Mucosa of descending colon (tissue), 3 donors: ENCODE measurements around the gene EZR. TPM values are rescaled to one million over a fixed set of nuclear protein-coding genes. Genes with fewer than 3 reads are reported as not detected.

ENCODE experiments used
- ATAC-seq: fragments of 200-7000 bp; cut with Tn5 transposase; one replicate; pipeline ENCODE4 v1.9.1; 2020; ENCODE audit warnings: mild to moderate bottlenecking, moderate library complexity
- DNase-seq, 3 donors: peaks; one replicate each; pipeline ENCODE4 v3.0.0-alpha.2; 2020
- H3K36me3 ChIP-seq: fragments of 200-600 bp; one replicate; pipeline ENCODE4 v1.8.0; 2021; ENCODE audit warnings: low read depth, mild to moderate bottlenecking
- H3K4me1 ChIP-seq: fragments of 200-600 bp; one replicate; pipeline ENCODE4 v1.8.0; 2021; ENCODE audit warnings: low read depth, mild to moderate bottlenecking
- H3K4me3 ChIP-seq: fragments of 200-600 bp; one replicate; pipeline ENCODE4 v1.8.0; 2021; ENCODE audit warnings: mild to moderate bottlenecking
- H3K9me3 ChIP-seq: fragments of 200-600 bp; one replicate; pipeline ENCODE4 v1.8.0; 2021; ENCODE audit warnings: mild to moderate bottlenecking
- intact Hi-C, 2 donors: fragments of 100-400 bp; cut with DNase I in 1 of 2; cut with micrococcal nuclease in 1 of 2; formaldehyde crosslinking; loops; one replicate each; pipeline versions ENCODE4 v1.11.0 to v1.11.1; 2022; cut with DNase I, micrococcal nuclease
- total RNA-seq, 3 donors: library from RNA; stranded (reverse); fragmentation: NEBNext Ultra II Directional in 2 of 3; extraction: Animal tissue kit (Norgen Biotek cat#: 25700) in 2 of 3; gene quantifications; one replicate each; pipeline versions ENCODE4 v1.2.1 to v1.2.4, GENCODE V29; 2021 to 2023
- TF ChIP-seq, protein P1 (sequence below): fragments of 200-600 bp; IDR thresholded peaks from one replicate; pipeline ENCODE4 v1.8.0; 2022; ENCODE audit warnings: antibody characterized with exemption, mild to moderate bottlenecking
- donor health status: DM: no; HTN: no; CAD: no; lungs with moderate emphysema.
- donor health status: DM: no; HTN: no; CAD: no.
- donor health status: DM: no; HTN: yes; CAD: no.

Gene EZR
- total RNA-seq, 3 donors from 2014 or later, result 220 to 421 (median 334) TPM

DNA sequence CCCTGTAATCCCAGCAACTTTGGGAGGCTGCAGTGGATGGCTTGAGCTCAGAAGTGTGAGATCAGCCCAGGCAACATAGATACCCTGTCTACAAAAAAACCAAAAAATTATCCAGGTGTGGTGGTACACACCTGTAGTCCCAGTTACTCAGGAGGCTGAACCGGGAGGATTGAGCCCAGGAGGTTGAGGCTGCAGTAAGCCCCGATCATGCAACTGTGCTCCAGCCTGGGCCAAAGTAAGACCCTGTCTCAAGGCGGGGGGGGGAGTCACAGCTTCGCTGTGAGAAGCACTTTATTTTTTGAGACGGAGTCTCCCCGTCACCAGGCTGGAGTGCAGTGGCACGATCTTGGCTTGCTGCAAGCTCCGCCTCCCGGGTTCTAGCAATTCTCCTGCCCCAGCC is 54.2 kb downstream of the EZR start:
- H3K9me3 ChIP-seq, result no peaks in the 10 kb centered on the region
- no peak overlapping the region for H3K4me3 ChIP-seq
- DNase-seq (no peak), ATAC-seq (no peak)
- peaks cover 9% of the 10 kb centered on the region for H3K36me3 ChIP-seq
- TF ChIP-seq, protein P1, sequence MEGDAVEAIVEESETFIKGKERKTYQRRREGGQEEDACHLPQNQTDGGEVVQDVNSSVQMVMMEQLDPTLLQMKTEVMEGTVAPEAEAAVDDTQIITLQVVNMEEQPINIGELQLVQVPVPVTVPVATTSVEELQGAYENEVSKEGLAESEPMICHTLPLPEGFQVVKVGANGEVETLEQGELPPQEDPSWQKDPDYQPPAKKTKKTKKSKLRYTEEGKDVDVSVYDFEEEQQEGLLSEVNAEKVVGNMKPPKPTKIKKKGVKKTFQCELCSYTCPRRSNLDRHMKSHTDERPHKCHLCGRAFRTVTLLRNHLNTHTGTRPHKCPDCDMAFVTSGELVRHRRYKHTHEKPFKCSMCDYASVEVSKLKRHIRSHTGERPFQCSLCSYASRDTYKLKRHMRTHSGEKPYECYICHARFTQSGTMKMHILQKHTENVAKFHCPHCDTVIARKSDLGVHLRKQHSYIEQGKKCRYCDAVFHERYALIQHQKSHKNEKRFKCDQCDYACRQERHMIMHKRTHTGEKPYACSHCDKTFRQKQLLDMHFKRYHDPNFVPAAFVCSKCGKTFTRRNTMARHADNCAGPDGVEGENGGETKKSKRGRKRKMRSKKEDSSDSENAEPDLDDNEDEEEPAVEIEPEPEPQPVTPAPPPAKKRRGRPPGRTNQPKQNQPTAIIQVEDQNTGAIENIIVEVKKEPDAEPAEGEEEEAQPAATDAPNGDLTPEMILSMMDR, result no peak
- intact Hi-C loops, result no loop called here
- no peaks in the 10 kb centered on the region for H3K4me1 ChIP-seq

DNA sequence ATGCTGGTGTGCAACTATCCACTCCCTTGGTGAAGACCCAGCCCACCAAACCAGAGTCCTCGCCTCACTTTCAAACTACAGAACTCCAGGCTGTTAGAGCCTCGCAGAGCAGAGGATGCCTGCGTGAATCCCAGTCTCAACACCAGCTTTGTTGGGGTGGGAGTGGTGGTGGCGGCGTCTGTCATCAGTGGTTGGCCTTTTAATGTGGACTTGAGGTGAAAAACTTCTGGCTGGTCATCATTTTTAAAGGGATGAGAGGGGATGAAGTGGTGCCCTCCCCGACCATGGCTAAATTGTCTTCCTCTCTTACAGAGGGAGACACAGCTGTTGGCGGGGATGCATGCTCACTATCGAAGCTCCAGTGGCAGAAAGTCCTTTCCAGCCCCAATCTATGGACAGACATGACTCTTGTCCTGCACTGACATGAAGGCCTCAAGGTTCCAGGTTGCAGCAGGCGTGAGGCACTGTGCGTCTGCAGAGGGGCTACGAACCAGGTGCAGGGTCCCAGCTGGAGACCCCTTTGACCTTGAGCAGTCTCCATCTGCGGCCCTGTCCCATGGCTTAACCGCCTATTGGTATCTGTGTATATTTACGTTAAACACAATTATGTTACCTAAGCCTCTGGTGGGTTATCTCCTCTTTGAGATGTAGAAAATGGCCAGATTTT is 54.9 kb downstream of the EZR start:
- DNase-seq (no peak), ATAC-seq (peak; percentile 2)
- no peaks in the 10 kb centered on the region for H3K9me3 ChIP-seq
- H3K4me3 ChIP-seq, result no peak overlapping the region
- TF ChIP-seq, protein P1, result no peak
- H3K4me1 ChIP-seq, result no peaks in the 10 kb centered on the region
- H3K36me3 ChIP-seq, result peaks cover 9% of the 10 kb centered on the region
- intact Hi-C loops, result no loop called here

DNA sequence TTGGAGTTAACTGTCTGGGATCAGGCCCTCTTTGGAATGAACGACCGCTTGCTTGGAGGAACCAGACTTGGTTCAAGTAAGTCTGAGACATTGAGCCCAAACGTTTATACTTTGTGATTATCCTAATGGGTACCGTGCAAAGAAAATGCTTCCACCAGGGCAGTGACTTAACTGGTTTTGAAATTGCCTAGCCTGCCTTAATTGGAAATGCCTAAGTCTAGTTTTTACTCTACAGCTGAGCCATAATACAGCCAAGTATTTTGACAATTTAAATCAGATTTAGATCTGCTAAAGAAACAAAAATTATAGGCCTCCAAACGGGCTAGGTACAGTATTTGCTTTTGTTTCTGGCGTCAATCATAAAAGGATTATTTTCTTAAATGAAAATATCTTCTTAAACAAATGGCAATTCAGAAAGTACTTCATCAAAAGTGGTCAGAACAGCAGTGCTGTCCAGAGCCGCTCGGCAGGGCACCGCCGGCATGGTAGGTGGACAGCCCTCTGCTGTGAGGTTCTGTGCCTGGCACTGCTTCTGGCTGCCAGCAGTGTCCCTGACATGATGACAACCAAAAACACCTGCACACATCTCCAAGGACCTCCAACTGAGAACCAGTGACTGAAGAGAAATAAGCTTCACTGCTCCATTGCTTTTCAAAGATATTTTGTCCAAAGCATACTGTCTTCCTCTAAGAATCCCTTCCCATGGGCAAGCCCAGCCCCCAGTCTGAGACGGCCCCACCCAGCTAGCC is 55.6 kb downstream of the EZR start:
- no peaks in the 10 kb centered on the region for H3K4me1 ChIP-seq
- H3K9me3 ChIP-seq, result no peaks in the 10 kb centered on the region
- H3K36me3 ChIP-seq, result peaks cover 9% of the 10 kb centered on the region
- intact Hi-C loops, result no loop called here
- ATAC-seq (peak; percentile 2), DNase-seq (no peak)
- TF ChIP-seq, protein P1, result no peak
- no peak overlapping the region for H3K4me3 ChIP-seq

DNA sequence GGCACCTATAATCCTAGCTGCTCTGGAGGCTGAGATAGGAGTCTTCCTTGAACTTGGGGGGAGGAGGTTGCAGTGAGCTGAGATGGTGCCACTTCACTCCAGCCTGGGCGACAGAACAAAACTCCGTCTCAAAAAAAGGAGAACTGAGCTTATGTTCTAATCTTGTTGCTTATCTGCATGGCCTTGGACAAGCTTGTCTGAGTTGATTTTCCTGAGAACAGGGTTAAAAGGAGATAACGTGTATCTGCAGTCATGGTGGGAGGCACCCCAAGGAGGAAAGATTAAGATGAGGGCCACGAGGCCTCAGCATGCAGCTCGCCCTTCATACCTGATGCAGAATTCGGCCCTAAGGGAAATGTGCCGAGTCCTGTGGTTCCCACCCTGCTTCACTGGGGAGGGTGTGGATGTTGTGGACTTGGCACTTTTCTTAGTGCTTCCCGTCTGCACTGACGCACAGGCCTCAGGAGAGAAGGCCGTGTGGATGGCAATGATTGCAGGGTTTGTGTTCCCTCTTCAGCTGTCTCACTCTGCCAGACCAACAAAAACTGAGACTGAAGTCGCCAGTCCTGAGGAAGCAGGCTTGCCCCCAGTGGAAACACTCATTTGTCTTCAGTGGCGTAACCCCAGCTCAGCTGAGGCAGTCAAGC is 56.3 kb downstream of the EZR start:
- no peaks in the 10 kb centered on the region for H3K4me1 ChIP-seq
- DNase-seq (no peak), ATAC-seq (peak; percentile 25)
- intact Hi-C loops, result no loop called here
- H3K4me3 ChIP-seq, result no peak overlapping the region
- TF ChIP-seq, protein P1, result no peak
- peaks cover 4% of the 10 kb centered on the region for H3K36me3 ChIP-seq
- H3K9me3 ChIP-seq, result no peaks in the 10 kb centered on the region

DNA sequence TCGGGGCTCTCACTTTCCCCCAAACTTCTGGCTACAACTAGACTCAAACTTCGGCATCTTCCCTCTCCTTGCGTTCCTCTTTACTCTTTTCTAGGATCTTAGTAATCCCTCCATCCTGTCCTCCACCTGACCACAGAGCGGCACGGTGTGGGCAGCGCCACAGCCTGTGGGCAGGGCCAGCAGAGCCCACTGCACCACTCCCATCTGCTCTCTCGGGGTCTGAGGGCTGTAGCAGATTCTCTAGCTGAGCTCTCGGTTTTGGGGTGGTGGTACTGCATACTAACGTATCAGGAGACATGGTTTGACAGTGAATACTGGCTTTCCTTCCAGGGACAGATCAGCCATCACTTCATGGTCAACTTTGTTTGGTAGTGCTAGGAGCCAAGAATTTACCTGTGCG is 57.4 kb downstream of the EZR start:
- TF ChIP-seq, protein P1, result no peak
- no peaks in the 10 kb centered on the region for H3K9me3 ChIP-seq
- no peaks in the 10 kb centered on the region for H3K4me1 ChIP-seq
- peaks cover 4% of the 10 kb centered on the region for H3K36me3 ChIP-seq
- no peak overlapping the region for H3K4me3 ChIP-seq
- intact Hi-C loops, result no loop called here
- DNase-seq (no peak), ATAC-seq (peak; percentile 2)
